Measurements from ENCODE around the gene ACRBP.

DNA sequence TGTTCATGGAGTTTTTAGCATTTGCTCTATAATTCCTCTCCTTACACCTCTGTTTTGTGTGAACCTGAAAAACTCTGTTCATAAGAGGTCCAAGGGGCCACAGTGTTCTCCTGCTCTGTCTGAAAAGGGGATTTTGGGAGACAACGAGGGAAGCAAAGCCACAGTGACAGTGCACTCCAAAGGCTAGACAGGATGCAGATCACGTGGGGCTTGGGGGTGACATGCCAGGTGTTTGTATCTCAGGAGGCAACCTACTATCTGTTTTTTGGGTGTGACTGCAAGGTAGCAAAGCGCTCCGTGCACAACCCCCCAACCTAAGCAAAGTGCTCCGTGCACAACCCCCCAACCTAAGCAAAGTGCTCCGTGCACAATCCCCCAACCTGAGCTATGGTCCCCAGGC lies 35.0 kb downstream of the ACRBP start:
- TF ChIP-seq, protein P1, sequence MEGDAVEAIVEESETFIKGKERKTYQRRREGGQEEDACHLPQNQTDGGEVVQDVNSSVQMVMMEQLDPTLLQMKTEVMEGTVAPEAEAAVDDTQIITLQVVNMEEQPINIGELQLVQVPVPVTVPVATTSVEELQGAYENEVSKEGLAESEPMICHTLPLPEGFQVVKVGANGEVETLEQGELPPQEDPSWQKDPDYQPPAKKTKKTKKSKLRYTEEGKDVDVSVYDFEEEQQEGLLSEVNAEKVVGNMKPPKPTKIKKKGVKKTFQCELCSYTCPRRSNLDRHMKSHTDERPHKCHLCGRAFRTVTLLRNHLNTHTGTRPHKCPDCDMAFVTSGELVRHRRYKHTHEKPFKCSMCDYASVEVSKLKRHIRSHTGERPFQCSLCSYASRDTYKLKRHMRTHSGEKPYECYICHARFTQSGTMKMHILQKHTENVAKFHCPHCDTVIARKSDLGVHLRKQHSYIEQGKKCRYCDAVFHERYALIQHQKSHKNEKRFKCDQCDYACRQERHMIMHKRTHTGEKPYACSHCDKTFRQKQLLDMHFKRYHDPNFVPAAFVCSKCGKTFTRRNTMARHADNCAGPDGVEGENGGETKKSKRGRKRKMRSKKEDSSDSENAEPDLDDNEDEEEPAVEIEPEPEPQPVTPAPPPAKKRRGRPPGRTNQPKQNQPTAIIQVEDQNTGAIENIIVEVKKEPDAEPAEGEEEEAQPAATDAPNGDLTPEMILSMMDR (IDR thresholded peaks at IDR 0.05; ENCODE audit: insufficient read depth, low read depth, low read length) = no peak
- TF ChIP-seq EZH2 (IDR thresholded peaks at IDR 0.05; ENCODE audit: insufficient read depth, low read length) = no peak
